Tibial artery (tissue), 4 donors: ENCODE results near the gene GPATCH2L.

Source experiments
- DNase-seq, 2 donors: peaks; one replicate each; pipeline ENCODE4 v3.0.0-alpha.2; 2019
- H3K27ac ChIP-seq, 2 donors: fragments of 200-600 bp; sonication (generic) in 1 of 2; 1 replicate in 1 of 2; 2 replicates in 1 of 2; pipeline ENCODE4 v1.5.1; 2018 to 2019; ENCODE audit warnings: mild to moderate bottlenecking in 1 of 2
- H3K27me3 ChIP-seq, 2 donors: fragments of 200-600 bp; sonication (generic) in 1 of 2; one replicate each; pipeline versions ENCODE4 v1.5.1 to v1.6.0; 2016 to 2019
- H3K36me3 ChIP-seq, 3 donors: fragments of 200-600 bp; sonication (generic) in 2 of 3; one replicate each; pipeline ENCODE4 v1.5.1; 2016 to 2019; ENCODE audit warnings: mild to moderate bottlenecking in 2 of 3
- H3K4me1 ChIP-seq, 4 donors: fragments of 200-600 bp; sonication (generic) in 2 of 4; 1 replicate in 3 of 4; 2 replicates in 1 of 4; pipeline ENCODE4 v1.5.1; 2016 to 2019
- H3K4me3 ChIP-seq, 2 donors: fragments of 200-600 bp; sonication (generic) in 1 of 2; 1 replicate in 1 of 2; 2 replicates in 1 of 2; pipeline ENCODE4 v1.5.1; 2018 to 2019; ENCODE audit warnings: mild to moderate bottlenecking in 2 of 2
- H3K9me3 ChIP-seq, 3 donors: fragments of 200-600 bp; sonication (generic) in 1 of 3; one replicate each; pipeline ENCODE4 v1.5.1; 2016 to 2019
- intact Hi-C: fragments of 100-400 bp; cut with DNase I; formaldehyde crosslinking; loops from one replicate; pipeline ENCODE4 v1.15.0; 2023; ENCODE audit warnings: low total_unique reads
- TF ChIP-seq, protein P1 (sequence below), 2 experiments: fragments of 200-600 bp in 1 of 2; fragments of 450-650 bp in 1 of 2; IDR thresholded peaks; one replicate each; pipeline ENCODE4 v1.5.1; 2017 to 2019; ENCODE audit warnings: antibody characterized with exemption in 2 of 2, mild to moderate bottlenecking in 1 of 2, moderate library complexity in 1 of 2

The GPATCH2L gene

DNA sequence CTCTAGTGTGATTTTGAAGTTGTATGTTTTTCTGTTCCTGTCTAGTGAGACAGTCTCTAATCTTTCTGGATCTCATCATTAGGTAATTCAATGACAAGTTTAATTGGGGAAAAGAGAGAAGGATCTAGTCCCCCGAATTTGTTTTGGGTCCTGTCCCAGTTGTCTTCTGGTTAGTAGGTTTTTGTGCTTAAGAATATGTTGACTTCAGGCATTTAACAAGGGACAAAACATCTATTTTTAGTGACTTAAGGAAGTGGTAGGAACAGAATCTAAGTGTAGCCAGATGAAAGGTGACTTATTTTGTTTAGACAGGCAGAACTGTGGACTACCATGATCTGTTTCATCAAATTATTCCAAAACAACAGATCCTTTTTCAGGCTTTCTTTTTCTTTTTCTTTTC is 2.2 kb downstream of the GPATCH2L start:
- TF ChIP-seq, protein P1, sequence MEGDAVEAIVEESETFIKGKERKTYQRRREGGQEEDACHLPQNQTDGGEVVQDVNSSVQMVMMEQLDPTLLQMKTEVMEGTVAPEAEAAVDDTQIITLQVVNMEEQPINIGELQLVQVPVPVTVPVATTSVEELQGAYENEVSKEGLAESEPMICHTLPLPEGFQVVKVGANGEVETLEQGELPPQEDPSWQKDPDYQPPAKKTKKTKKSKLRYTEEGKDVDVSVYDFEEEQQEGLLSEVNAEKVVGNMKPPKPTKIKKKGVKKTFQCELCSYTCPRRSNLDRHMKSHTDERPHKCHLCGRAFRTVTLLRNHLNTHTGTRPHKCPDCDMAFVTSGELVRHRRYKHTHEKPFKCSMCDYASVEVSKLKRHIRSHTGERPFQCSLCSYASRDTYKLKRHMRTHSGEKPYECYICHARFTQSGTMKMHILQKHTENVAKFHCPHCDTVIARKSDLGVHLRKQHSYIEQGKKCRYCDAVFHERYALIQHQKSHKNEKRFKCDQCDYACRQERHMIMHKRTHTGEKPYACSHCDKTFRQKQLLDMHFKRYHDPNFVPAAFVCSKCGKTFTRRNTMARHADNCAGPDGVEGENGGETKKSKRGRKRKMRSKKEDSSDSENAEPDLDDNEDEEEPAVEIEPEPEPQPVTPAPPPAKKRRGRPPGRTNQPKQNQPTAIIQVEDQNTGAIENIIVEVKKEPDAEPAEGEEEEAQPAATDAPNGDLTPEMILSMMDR (IDR thresholded peaks at IDR 0.05): no peak
- H3K9me3 ChIP-seq: no peaks in the 10 kb centered on the region
- no peak overlapping the region for H3K4me3 ChIP-seq
- no peak overlapping the region for H3K27ac ChIP-seq
- DNase-seq: no peak
- intact Hi-C loops: no loop called here
- peaks cover 13 to 26% (median 15%) of the 10 kb centered on the region in 3 donors for H3K36me3 ChIP-seq
- H3K27me3 ChIP-seq: no peaks in the 10 kb centered on the region
- H3K4me1 ChIP-seq: peaks cover 0 to 61% (median 41%) of the 10 kb centered on the region in 4 donors

DNA sequence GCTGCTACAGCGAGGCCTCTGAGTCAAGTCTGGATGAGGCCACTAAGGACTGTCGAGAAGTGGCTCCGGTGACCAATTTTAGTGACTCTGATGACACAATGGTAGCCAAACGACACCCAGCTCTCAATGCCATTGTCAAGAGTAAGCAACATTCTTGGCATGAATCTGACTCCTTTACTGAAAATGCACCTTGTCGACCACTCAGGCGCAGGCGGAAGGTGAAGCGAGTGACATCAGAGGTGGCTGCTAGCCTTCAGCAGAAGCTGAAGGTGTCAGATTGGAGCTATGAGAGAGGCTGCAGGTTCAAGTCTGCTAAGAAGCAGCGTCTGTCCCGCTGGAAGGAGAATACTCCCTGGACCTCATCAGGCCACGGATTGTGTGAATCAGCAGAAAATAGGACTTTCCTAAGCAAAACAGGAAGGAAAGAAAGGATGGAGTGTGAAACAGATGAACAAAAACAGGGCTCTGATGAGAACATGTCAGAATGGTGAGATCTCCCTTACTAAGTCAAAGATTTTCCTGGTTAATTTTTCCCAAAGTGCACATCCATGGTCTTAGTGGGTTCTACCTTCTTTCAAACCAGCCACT is 2.9 kb downstream of the GPATCH2L start:
- peaks cover 0 to 61% (median 41%) of the 10 kb centered on the region in 4 donors for H3K4me1 ChIP-seq
- no peaks in the 10 kb centered on the region for H3K27me3 ChIP-seq
- H3K9me3 ChIP-seq: no peaks in the 10 kb centered on the region
- DNase-seq: no peak
- TF ChIP-seq, protein P1 (IDR thresholded peaks at IDR 0.05): no peak
- H3K4me3 ChIP-seq: no peak overlapping the region
- no peak overlapping the region for H3K27ac ChIP-seq
- peaks cover 20 to 33% (median 22%) of the 10 kb centered on the region in 3 donors for H3K36me3 ChIP-seq
- intact Hi-C loops: no loop called here

DNA sequence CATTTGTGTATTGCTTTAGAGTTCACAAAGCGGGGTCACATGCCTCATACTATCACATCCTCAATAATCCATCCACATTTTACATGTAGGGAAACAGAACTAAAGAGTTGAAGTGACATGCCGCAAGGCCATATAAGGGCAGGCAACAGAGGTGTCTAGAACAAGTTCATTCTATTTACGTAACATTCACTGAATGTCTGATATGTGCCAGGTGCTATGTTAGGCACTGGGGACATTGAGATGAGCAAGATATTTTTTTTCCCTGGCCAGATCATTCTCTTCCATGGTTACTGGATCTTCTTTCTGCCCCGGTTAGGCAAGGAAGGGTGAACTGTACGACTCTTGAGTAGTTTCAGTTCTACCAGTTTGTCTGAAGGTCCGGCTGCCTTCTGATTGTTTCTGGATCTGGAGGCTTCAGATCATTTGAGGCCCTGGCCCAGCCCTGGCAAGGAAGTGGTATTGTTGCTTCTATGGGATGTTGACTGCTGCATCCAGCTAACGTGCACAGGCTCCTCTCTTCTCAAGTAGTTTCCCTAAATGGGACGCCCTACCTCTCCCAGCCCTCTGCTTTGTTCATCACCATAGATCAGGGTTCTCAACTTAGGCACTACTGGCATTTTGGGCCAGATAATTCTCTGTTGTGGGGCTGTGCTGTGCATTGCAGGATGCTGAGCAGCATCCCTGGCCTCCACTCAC is 12.1 kb downstream of the GPATCH2L start:
- H3K9me3 ChIP-seq: no peaks in the 10 kb centered on the region
- H3K36me3 ChIP-seq: peaks cover 31 to 42% (median 33%) of the 10 kb centered on the region in 3 donors
- TF ChIP-seq, protein P1 (IDR thresholded peaks at IDR 0.05): no peak
- H3K4me3 ChIP-seq: no peak overlapping the region
- DNase-seq: no peak
- H3K27me3 ChIP-seq: no peaks in the 10 kb centered on the region
- intact Hi-C loops: no loop called here
- no peak overlapping the region for H3K27ac ChIP-seq
- peaks cover 0 to 35% (median 7%) of the 10 kb centered on the region in 4 donors for H3K4me1 ChIP-seq

DNA sequence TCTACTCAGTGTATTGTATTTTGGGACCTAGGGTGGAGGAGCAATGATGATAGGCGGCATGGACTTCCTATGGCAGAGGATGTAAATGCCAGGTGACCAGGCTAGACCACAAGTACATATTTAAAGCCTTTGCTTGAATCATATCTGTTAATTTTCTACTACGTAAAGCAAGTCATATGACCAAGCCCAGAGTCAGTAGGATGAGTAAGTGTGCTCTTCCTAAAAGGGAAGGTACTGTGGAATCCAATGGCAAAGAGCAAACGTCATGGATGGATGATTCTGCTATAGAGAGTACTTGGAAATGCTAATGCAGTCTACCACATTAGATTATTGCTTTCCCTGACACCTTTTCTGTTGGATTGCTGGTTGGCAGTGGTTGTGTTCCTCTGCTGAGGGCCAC is 16.8 kb downstream of the GPATCH2L start:
- DNase-seq: no peak
- Histone ChIP-seq H3K4me1 (peaks cover 0 to 21% (median 3%) of the 10 kb centered on the region in 4 donors), H3K9me3 (no peaks in the 10 kb centered on the region), H3K4me3 (no peak overlapping the region), H3K36me3 (peaks cover 21 to 55% (median 26%) of the 10 kb centered on the region in 3 donors), H3K27me3 (no peaks in the 10 kb centered on the region), H3K27ac (no peak overlapping the region)
- intact Hi-C loops: no loop called here
- TF ChIP-seq, protein P1 (IDR thresholded peaks at IDR 0.05): no peak

DNA sequence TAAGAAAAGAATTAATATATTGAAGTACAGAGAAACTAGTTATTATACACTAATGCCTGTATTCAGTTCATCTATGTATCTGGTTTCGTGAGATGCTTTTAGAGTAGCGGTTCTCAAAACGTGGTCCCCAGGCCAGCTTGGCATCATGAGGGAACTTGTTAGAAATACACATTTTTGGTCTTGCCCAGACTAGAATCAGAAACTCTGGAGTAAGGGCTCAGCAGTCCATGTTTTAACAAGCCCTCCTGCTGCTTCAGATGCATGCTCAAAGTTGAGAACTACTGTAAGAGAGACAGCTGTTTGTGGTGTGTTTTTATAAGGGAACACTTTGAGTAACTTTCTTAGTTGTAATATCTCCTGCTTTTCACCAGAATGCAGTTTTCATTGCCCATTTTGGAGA is 18.1 kb downstream of the GPATCH2L start:
- H3K36me3 ChIP-seq: peaks cover 21 to 65% (median 26%) of the 10 kb centered on the region in 3 donors

More for the DNA sequence above, 18.1 kb downstream of the GPATCH2L start:
- Histone ChIP-seq H3K9me3 (no peaks in the 10 kb centered on the region), H3K4me3 (no peak overlapping the region), H3K4me1 (peaks cover 0 to 11% (median 0%) of the 10 kb centered on the region in 4 donors), H3K27ac (no peak overlapping the region), H3K27me3 (no peaks in the 10 kb centered on the region)
- intact Hi-C loops: no loop called here
- TF ChIP-seq, protein P1 (IDR thresholded peaks at IDR 0.05): no peak
- no peak for DNase-seq
